Activated CD4-positive, CD25-positive, alpha-beta regulatory T cell (primary cell): Measurements from ENCODE around the gene DLG2.
"Not testable (repeated sequence)": the region's sequence is repeated elsewhere in the genome, so short reads cannot be mapped to it uniquely, and the experiment has no call there.

Experiments
- DNase-seq, 4 experiments: peaks; one replicate each; lab custom pipeline; 2025; lab: John Stamatoyannopoulos, UW

DLG2 gene

DNA sequence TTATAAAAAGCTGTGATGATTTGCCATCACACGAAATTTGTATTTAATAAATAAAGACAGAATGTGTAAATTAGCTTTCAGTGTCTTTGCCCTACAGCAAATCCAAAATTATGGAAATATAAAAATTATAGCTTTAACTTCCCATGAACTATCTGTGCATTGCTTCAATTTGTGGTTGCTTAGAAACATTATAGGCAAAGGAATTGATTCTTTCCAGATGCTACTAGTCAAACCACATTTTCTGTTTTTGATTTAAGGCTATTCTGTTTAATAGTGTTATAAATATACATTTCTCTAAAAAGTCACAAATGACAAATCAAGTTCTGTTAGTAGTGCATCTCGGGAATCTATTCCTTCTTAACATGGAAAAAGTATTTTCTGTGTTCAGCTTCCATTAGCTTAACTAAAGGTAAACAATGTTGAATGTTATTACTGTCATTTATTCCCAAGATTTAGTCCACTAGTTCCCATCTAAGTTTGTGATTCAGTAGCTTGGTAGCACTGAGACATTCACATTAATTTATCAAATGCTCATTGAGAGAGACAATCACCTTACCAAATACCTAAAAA is 1254.7 kb downstream of the DLG2 start:
- no peak for DNase-seq

GRCh38 chr11:84358034-84358433 is 1269.1 kb downstream of the DLG2 start:
- no peak for DNase-seq

DNA sequence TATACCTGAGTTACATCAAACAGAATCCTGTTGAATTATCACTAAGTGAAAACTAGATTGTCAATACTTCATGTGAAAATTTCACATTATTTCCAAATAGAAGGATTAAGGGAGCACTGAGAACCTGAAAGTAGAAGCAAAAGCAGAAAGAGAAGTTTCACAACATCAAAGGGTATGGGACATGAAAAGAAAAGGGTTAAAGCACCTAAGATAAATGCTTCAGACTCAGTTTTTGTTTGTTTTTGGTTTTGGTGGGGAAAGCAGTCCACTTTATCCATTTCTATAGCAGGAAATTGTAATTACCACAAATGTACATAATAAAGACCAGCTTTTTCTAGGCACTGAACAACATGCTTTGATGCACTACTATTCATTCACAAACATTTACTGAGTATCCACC is 1271.2 kb downstream of the DLG2 start:
- no peak for DNase-seq

DNA sequence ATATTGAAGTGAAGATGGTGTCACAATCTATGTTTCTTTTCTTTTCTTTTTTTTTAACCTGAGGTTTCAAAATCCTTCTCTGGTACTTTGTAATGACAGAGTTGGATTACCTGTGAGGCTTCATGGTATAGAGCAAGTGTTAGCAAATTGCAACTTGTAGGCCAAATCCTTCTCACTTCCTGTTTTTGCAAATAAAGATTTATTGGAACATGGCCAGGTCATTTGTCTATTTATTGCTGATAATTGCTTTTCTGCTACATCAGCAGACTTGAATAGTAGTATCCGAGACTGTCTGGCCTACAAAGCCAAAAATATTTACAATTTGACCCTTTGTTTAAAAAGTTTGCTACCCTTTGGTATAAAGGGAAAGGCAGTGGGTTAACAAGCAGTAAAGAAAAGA is 1281.5 kb downstream of the DLG2 start:
- no peak for DNase-seq

- no peak for DNase-seq
Observed at GRCh38 chr11:84345027-84345426, 1282.1 kb downstream of the DLG2 start.

GRCh38 chr11:84339796-84340195 is 1287.3 kb downstream of the DLG2 start:
- no peak for DNase-seq

GRCh38 chr11:84333221-84333620 is 1293.9 kb downstream of the DLG2 start:
- no peak for DNase-seq

DNA sequence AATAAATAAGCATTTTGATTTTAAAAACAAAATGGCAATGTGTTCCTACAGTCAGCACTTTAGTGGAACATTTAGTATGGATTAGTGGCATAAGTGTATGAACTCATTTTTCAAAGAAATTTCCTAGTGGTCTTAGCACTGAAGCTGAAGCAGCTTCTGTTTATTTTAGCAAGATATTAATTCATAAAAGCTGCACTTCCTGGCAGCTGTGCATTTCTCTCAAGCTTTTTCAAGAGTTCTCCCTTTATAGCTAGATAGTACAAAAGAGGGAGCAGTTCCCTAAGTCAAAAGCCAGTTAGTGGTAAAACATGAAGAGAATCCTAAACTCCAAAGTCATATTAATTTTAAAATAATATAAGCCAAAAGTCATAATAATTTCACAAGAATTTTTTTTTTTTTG is 1304.9 kb downstream of the DLG2 start:
- DNase-seq: no peak

- DNase-seq: no peak
Observed at GRCh38 chr11:84319863-84320262, 1307.3 kb downstream of the DLG2 start.

DNA sequence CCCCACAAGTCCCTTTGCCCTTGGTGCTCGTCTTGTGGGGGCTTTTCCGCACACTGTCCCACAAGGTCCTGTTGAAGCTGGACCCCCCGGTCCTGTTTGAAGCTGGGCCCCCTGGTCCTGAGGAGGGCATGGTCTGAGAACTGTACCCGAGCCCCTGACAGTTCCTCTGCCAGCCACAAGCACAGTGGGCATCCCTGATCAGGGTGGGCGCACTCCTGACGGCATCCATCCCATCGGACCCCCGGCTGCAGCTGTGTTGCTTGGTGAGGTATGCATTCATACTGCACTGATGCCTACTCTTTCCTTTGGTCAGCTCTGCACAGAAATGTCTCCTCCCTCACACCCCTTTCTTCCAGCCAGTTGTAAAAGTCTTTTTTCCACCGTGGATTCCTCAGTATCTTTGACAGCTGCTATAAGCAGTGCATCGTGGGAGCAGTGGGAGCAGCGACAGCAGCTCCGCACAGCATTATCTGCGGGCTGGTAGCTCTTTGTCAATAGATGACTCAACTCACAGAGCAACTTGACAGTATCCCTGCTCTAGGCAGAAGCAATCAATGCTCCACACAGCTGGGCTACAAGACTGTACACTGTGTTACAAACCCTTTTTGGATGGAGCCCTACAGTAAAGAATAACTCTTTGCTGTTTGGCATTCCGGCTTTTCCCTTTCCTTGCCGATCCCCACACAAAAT is 1310.1 kb downstream of the DLG2 start:
- no peak for DNase-seq

DNA sequence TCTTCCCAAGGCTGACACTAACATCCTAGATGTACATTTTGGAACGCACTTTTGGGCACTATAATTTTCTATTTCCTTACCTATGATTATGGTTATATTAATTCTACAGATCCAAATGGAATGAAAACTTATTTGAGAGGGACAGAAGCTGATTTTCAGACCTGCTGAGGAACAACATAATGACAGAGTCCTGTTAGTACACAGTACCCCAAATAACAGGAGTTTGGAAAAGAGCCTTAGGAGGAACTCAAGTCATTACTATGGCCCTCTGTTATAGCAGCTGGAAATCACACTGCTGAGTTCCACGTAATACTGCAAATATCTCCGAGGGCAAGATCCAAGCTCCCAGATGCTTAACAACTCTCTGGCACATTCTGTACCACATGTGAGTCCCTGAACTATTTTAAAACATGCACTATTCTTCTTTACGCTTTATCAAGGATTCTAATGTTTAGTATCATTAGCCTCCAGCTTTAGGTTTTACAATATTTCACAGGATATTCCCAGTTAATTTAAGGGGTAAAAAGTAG is 1313.2 kb downstream of the DLG2 start:
- DNase-seq: no peak

- DNase-seq: no peak
Observed at GRCh38 chr11:84310268-84310667, 1316.9 kb downstream of the DLG2 start.

GRCh38 chr11:84308491-84308890 is 1318.7 kb downstream of the DLG2 start:
- not testable (repeated sequence) for DNase-seq

DNA sequence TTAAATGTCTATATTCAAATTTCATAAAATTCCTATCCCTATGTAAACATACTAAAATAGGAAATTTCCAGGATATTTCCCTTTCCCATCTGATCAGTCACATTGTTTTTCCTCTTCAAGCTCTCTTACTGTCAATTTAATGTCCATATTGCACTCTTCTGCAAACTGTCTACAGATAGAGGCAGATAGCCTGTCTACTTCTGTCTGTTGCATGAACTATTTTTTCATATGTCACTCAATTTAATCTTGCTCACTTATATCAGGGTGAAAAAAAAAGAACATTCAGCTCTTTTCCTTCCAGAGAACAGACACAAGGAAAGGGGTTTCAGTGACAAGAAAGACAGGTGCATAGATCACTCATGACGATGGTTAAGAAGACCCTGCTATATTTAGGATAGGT is 1327.1 kb downstream of the DLG2 start:
- no peak for DNase-seq

DNA sequence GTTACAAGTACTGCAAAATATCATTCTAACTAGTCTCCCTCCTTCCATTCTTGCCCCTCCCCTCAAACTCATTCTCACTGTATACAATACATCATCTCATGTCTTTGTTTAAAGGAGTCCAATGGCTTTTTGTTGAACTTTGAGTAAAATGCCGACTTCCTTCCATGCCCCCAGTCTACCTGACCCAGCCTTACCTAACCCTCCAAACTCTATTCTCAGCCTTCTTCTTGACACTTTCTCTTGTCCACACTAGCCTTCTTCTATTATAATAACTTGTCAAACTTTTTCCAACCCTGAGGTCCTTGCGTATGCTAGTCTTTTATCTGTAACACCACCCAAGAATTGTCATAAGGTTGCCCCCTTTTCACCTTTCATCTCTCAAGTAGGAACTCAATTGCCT is 1329.6 kb downstream of the DLG2 start:
- no peak for DNase-seq

GRCh38 chr11:84295815-84296214 is 1331.3 kb downstream of the DLG2 start:
- no peak for DNase-seq

GRCh38 chr11:84292955-84293354 is 1334.2 kb downstream of the DLG2 start:
- DNase-seq: no peak

DNA sequence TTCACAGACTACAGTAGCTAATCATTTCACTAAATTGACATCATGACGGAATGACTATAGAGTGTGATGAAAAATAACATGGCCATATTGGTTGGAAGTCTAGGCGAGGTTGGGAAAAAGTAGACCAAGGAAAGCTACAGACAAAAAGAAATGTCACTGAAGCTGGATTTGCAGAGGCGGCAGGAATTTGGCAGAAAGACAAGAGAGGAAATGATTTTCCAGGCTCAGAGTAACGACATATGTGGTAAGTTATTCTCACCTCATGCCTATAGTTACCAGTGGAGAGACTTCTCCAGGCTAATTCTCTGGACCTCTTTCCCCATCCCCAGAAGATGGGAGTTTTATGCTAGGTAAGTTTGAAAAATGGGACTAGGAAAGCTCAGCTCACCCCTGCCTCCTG is 1335.1 kb downstream of the DLG2 start:
- DNase-seq: no peak

- no peak for DNase-seq
Observed at GRCh38 chr11:84290647-84291046, 1336.5 kb downstream of the DLG2 start.

DNA sequence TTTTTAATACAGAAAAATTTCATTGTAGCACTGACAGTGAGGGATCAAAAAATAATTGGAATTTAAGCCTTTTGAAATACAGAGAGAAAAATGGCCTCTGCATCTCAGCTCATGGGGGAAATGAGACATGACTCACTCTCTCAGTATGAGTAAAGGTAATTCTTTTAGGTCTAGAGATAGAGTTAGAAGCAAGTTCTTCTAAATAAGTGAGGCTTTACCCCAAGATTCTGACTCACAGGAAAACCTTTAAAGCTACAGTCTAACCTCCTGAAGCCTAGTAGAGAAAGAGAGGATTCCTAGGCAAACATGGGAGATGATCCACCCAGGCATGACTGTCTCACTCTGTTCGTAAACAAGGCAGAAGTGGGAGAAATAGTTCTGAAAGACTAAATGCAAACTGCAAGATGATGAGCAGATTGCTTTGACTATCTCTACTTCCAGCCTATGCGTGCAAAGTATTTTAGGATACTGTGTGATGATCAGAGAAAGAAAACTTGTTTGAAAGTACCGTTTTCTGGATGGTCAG is 1337.7 kb downstream of the DLG2 start:
- no peak for DNase-seq

GRCh38 chr11:84273541-84273940 is 1353.6 kb downstream of the DLG2 start:
- no peak for DNase-seq

DNA sequence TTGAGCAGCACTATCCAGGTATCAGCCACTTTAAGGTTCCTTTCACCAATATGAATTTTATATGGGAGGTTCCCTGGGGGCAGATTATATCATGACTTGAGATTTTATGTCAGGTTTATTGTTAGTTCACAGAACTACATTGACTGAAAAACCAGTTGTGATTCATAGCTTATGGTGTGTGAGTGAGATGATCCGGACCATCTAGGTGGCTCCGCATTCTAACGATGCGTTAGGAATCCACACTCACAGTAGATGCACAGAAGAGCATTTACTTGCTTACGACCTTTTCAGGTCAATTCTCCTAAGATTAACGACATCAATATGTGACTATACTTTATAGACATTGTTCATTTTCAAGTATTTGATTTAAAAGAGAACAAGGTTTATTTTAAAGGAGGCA is 1356.7 kb downstream of the DLG2 start:
- no peak for DNase-seq

- DNase-seq: no peak
Observed at GRCh38 chr11:84264066-84264465, 1363.1 kb downstream of the DLG2 start.

DNA sequence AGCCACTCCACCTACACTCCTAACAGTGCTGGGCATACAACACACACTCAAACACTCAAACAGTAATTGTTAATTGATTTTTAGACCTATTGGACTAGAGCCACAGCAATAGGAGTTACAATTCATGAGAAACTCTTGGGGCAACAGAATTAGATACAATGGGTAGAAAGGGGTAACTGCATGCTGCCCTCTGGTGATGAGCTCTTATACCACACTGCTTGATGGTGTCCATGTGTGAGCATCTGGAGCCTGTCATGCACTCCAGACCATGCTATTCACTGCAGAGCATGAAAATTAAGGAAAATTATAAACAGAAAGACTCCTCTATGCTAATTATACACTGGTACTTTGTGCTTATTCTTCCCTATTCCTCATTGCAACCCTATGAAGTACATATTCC is 1365.4 kb downstream of the DLG2 start:
- DNase-seq: no peak
